HG02642 (cell line): Measurements from ENCODE around the gene CRTC2.
"Not testable (repeated sequence)": the region's sequence is repeated elsewhere in the genome, so short reads cannot be mapped to it uniquely, and the experiment has no call there.

Source experiments
- ATAC-seq: cut with Tn5 transposase; IDR thresholded peaks from one replicate; pipeline ENCODE4 v1.9.1; 2021; ENCODE audit warnings: mild to moderate bottlenecking; ENCODE audit not compliant: unreplicated experiment, poor library complexity

Gene CRTC2

DNA sequence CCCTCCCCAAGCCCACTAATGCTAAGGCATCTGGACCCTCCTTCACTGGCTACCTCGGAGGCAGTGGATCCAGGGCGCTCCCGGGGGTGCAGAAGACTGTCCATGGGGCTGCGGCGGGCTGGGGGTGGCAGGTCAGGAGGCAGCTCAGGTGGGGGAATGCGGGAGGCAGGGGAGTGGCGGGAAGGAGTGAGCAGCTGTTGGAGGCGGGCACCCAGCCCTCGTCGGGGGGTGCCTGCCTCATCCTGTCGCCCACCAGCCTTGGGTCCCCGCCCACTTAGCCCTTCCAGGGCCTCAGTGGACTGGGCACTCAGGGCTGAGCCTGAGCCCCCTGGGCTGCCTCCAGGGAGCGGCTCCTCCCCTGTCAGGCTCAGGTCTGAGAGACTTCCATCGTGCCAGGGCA is 25.0 kb downstream of the CRTC2 start:
- ATAC-seq, result no peak

DNA sequence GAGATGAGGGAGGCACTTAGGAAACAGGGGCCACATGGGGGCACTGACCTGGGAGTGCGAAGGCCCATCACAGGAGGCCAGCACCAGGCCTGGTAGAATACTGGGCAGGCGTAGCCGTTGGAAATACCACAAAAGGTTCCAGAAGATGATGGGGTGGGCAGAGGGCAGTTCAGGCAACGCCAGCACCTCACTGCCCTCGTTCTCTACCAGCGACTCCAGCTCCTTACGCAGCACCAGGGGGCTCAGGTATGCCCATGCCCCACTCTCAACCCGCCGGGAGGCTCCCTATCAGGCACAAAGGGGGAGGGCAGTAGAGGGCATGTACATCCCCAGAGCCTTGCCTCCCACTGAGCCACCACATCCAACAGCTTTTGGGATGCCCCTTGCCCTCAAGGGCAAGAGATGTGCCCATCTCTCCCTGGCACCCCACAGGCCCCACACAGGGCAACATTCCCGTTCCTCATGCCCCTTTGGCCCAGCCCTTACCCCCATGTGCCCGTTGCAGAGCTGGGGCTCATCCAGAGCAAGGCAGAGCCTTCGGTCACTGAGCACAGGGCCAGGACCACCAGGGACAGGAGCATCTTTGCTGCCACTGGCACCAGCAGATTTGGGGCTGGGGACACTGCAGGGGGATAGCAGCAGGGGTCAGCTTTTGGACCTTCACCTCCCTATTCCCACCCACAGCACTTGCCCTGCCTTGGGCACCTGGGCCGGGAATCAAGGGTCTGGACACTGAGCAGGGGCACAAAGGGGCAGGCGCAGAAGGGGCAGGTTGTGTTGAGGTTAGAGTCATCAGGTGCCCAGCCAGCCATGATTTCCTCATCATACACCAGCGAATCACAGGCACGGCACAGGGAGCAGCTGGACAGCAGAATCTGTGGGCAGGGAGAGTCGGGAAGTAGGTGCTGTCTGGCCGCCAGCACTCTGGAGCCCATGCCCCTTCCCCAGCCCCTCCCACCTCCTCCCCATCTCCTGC is 26.0 kb downstream of the CRTC2 start:
- ATAC-seq, result no peak

DNA sequence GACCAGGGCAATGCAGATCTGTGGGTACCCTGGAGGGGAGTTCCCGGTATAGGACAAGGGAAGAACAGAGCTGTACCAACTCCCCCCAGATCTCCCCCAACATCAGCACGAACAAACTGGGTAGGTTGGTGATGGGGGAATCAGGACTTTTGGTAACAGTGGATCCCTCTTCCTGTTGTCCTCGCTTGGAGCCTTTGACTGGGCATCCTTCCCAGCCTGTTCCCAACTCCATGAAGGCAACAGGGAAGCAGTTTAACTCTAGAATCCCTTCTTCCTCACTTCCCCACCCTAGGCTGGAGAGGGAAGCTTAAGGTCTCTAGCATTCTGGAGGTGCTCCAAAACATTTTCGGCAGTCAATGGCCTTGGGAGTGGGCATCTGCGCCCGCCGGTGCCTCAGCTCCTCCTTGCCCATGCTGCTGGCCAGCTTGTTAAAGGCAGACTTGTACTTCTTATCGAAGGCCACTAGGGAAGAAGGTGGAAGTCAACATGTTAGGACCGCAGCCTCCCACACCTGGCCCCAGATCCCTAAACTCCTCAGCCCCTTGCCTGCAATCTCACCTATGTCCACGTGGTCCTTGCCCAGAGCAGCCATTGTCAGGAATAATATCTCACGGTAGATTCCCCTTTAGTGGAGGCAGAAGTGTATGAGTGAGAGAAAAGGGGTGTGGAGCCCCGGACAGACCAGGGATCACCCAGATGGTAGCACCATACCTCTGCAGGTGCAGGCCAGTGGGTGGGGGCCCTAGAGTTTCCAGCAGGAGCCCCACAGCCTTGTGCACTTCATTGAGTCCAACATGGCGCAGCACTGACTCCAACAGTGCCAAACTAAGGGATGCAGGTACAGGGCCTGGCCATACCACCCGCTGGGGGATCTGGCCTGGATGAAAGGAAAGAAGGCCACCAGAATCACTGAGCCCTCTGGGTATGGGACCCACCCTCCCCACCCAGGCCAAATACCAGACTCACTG is 28.1 kb downstream of the CRTC2 start:
- ATAC-seq, result no peak

DNA sequence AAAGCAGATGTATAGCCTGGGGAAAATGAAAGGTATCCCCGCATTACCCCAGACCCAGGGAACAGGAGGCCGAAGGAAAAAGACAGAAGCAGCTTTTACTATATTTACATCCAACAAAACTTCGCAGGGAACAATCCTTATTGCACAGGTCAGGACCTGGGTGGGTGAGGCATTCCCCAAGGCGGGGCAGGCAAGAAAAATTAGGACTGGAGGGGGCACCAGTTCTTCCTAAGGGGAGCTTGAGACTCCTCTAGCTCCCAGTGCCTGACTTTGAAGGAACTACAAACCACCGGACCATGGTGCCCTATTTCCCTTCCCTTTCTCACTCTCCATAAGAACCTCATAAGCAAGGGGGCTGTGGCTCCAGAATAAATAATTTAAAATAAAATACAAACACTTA is 29.0 kb downstream of the CRTC2 start:
- no peak for ATAC-seq

DNA sequence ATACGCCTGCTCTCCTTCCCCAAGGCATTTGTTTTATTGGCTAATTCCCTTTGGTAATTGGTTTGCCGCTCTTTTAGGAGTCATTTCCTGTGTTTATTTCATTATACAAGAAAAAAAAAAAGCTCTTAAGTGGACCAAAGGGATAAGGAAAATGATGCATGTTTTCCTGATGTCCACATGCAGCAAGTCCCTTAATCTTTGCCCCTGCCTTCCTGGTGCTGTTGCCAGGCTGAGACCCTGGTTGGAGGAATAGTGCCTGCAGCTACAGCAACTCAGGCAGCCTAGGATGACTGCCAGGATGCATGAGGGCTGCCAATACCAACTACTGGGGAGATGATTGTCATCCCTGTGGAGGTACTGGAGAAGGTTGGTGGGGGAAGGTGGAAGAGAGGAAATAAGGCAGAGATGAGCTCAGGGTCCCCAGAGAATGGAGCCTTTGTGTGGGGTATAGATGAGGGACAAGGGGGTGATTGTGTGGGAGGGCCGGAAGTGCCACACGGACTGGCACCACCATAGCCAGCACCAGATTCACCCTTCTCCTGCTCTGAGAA is 29.5 kb downstream of the CRTC2 start:
- ATAC-seq, result no peak

DNA sequence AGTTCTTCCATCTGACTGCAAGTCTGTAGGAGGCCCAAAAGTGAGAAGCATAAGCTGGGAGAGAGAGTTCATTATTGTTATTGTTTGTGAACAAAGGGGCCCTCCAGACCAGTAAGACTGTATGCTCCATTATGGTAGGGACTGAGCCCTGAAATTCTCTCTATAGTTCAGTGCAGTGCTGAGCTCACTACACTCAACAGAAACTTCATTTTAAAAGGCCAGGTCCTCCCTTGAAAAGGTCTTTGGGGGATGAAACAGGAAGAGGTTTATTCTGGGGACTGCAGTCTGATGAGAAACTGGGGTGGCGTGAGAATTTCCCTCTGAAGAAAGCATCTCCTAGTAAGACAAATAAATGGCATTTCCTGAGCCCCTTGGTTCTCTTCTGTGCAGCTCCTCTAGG is 30.2 kb downstream of the CRTC2 start:
- ATAC-seq, result no peak

DNA sequence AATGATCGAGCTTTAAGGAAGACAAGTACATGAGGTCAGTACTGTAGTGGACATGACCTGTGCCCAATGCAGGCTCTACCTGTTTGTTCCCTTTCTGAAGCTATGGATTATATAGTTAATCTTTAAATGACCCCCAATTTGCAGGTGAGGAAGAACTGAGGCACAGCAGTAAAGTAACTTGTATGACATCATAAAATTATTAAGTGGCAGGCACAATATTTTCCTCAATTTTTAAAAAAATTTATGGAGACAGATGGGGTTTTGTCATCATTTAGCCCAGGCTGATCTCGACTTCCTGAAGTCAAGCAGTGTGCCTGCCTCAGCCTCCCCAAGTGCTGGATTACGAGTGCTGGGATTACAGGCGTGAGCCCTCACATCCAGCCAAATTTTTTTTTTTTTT is 32.0 kb downstream of the CRTC2 start:
- ATAC-seq, result no peak

DNA sequence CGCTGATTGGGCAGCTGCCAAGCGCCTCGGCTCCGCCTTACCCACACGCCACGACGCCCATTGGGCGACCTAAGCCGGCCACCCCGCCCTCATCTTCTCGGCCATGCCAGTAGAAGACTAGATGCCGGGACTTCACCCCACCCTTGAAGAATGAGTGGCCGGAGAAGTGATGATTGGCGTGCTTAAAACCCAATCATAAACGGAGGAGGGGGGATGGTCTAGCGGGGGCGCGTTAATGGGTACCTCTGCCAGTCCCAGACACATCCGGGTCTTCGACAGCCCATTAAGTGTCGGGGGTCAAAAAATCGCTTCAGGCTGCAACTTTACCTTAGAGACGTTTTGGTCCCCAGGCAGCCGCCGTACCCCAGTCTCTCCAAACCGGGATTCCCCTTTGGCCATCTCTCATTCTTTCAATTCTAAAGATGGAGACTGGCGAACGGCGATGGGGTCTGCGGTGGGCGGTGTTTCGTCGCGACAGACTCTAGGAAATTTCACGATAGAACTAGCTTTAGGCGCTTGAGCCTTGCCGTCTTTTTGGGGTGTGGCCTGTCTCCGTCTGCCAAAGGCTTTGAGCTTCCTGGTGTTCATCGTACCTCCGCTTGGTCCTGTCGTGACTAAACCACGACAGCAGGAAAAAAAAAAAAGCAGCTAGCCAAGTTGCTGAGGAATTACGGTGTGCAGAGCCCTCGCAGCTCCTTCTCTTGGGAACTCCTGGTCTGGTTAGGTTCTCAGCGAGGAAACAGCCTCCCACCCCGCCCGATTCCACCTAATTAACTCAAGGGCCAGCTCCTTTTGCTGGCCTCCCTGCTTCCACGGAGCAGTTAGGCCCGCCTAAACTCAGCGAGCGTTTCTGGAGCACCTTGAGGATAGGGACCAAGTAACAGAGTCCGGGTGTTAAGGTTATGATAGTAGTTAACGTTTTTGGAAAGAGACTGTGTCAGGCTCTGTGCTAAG is 35.2 kb downstream of the CRTC2 start, which contains the start of gene GATAD2B:
GATAD2B (minus strand) TSS at position 1 of the 954 bp plus-strand sequence. CDS start 94,625 bp downstream, outside the sequence.
- peak; percentile 96 for ATAC-seq

DNA sequence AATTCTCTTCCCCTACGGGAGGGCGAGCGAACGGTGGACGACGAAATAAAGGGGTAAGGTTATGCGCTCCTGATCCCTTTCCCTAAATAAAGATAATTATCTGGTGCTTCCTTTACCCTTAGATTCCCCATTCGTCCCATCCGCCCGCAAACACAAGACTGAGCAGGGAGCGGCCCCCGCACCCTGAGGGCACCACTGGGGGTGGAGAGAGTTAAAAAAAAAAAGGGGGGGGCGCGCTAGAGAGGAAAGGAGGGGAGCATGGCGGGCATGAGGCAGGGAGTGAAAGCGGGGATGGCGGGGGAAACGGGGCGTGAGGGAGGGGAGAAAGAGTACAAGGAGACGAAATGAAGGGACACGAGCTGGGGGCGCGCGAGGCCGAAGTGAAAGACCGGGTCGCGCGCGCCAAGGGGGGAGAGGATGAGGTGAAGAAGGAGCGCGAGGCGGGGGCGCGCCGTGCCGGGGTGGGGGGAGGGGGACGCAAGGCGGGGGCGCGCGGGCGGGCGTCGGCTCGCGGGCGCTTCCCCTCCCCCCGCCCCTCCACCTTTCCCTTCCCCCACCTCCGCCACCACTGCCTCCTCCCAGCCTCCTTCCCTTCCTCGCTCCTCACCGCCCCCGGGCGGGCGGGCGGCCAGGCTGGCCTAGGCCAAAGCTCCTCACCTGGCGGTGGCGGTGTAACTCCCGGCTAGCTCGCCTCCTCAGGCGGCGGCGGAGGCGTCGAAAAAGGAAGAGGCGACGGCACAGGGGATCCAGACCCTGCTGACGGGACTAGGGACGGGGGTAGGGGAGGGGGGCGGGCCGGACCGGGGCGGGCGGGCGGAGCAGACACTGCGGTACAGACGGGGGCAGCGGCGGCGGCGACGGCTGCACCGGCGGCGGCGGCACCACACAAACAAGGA is 36.1 kb downstream of the CRTC2 start:
- peak; percentile 31 for ATAC-seq

DNA sequence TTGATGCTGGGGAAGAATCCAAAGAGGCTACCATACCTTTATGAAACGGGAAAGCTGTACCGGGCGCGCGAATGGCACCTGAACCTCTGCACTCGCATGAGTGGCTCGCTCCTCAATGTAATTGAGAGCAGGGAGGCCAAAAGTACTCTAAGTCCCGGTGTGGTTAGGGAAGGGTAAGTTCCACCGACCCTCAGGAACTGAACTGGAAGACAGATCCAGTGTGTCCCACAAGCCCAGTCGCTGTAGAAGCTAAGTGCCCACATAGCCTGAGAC is 36.7 kb downstream of the CRTC2 start:
- no peak for ATAC-seq

DNA sequence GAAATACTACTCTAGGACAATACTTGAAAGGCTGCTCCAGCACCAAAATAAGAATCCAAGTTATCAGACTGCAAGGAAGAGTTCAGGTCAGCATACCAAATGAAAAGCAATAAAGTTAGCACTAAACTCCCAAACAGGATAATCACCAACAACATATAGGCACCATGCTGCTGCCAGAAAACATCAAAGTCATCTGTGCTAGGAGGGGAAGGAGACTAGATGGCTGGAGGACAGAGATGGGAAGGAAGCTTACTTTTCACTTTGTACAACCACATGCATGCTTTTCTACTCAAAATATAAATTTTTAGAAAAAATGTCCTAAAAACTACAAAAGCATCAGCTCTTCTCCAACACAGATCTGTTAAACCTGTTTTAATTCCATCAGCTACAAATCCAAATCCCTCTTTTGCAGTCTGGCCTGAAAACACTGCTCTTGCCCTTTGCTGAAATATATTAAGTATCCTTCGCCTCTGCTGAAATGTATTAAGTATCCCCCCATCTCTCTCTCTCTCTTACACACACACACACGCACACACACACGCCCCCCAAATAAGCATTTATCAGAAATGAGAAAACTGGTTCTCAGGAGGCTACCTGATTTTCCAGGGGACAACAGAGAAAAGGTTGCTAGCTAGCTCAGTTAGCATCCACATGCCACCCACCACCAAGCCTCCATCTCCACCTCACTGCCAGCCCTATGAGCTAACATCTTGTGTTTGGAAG is 37.2 kb downstream of the CRTC2 start:
- ATAC-seq, result no peak

DNA sequence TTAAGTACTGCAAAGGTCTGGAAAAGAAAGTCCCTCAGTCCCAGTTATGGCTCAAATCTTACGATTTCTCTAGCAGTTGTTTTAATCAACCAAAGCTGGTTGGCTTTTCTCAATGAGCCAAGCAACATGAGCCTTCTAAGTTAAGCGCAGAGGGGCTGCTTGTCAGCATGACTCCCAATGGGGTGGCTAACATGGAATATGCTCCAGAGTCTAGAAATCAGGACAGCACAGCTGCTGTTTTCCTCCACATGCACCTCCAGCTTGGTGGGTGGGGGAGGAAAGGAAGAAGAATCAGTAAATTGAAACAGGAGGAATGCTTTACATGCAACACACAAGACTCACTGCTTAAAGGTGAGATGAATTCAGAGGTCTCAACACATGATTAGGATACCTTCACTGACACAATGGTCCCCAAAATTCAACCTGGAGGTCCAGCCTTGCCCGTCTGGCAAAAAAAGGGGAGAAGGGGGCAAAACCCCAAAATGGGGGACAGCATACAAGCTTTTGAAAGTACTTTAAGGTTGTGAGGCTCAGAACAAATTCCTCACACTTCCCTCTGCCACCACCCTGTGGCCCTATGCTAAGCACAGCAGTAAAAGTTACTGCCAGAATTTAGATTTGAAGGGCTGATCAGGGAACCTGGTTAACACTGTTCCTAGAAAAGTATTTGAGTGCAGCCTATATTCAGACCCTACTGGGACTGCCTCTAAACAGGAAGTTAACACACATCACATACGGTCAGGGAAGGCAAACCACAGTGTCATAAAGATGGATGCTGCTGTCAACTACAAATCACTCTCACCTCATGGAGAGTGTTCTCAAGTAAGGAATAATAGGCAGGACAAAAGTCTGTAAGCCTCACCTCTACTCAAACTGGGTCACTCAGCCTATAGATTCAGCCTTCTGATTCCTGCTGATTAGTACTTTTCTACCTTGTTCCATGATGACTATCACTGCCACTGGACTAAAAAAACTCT is 38.2 kb downstream of the CRTC2 start:
- ATAC-seq, result no peak

DNA sequence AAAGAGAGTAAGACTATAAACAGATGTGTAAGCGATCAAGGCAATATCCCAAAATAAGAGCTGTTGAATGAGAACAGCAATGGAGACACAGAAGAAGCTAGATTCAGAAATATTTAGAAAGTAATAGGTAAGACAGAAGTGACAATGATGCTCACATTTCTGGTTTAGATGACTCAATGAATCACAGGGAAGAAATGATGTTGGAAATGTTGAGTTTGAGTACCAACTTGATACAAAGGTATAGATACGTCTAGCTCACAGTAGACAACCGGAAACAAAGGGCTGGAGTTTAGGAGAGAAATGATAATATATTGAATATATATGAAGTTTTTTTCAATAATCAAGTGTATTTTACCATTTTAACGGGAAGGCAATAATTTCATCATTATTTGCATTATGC is 42.1 kb downstream of the CRTC2 start:
- no peak for ATAC-seq

DNA sequence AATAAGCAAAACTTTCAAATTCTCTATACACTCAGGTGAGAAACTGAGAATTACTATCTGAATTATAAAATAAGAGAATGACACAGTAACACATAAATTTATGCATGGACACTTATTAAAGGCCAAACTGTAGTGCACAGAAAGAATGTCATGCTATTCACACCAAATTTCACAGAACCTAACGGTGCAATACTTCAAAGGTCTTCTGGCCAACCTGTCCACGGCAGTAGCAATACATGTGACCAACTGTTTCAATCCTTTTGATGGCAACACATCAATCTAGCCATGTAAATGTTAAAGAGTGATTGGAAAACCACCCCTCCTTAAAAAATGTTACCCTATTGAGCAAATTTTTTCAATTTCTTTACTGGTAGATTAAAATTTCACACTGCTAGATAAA is 46.1 kb downstream of the CRTC2 start:
- no peak for ATAC-seq

DNA sequence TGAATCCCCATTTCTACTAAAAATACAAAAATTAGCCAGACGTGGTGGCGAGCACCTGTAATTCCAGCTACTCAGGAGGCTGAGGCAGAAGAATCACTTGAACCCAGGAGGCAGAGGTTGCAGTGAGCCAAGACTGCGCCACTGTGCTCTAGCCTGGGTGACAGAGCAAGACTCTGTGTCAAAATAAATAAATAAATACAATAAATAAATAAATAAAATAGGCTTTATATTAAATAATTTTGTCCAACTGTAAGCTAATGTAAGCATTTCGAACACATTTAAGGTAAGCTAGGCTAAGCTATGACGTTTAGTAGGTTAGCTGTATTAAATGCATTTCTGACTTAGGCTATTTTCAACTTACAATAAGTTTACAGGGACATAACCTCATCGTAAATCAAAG is 47.9 kb downstream of the CRTC2 start:
- not testable (repeated sequence) for ATAC-seq

DNA sequence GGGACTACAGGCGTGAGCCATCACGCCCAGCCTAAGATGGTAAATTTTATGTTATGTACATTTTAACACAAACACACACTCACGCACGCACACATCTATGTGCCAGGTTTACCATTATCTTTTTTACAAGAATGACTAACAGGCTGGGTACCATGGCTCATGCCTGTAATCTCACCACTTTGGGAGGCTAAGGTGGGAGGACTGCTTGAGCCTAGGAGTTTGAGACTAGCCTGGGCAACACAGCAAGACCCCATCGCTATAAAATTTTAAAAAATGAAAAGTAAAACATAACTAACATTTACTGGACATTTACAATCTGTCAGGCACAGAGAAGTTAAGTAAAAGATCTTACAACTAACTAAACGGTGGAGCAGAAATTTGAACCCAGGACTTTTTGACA is 50.3 kb downstream of the CRTC2 start:
- ATAC-seq, result no peak

DNA sequence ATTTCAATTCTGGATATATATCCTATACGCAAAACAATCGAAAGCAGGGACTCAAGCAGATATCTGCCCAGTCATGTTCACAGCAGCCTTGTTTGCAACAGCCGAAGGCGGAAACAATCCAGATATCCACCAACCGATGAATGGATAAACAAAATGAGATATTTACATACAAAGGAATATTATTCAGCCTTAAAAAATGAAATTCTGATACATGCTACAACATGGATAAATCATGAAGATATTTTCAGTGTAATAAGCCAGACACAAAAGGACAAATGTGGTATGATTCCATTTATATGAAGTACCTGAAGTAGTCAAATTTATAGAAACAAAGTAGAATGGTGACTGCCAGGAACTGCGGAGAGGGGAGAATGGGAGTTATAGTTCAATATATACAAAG is 51.3 kb downstream of the CRTC2 start:
- no peak for ATAC-seq
